Keratinocyte (primary cell): ENCODE measurements around the gene C1orf232. TPM values are rescaled to one million over a fixed set of nuclear protein-coding genes. Genes with fewer than 3 reads are reported as not detected.

ENCODE experiments used
- DNase-seq: peaks from one replicate; pipeline ENCODE4 v3.0.0-alpha.2; 2011; ENCODE audit warnings: low read depth, missing footprints, low spot score
- FAIRE-seq: peaks from 2 replicates; lab custom pipeline; 2011; peaks lifted over from hg19 to GRCh38; lab: Jason Lieb, UNC
- H2AFZ ChIP-seq: 2 replicates; pipeline ENCODE4 v1.6.0; 2012; ENCODE audit warnings: low read length, control low read depth, inconsistent platforms; ENCODE audit not compliant: control insufficient read depth
- H3K27ac ChIP-seq: 2 replicates; pipeline ENCODE4 v1.5.1; 2011; ENCODE audit warnings: low read length; ENCODE audit not compliant: control insufficient read depth, insufficient read depth
- H3K27me3 ChIP-seq: 3 replicates; pipeline ENCODE4 v1.6.0; 2011; ENCODE audit warnings: low read length; ENCODE audit not compliant: control insufficient read depth, insufficient read depth; ENCODE audit errors: extremely low read depth
- H3K36me3 ChIP-seq, 2 experiments: 2 replicates in 1 of 2; 3 replicates in 1 of 2; pipeline ENCODE4 v1.5.1; 2011; ENCODE audit warnings: low read length in 2 of 2, mild to moderate bottlenecking in 1 of 2; ENCODE audit not compliant: control insufficient read depth in 2 of 2, insufficient read depth in 2 of 2; ENCODE audit errors: extremely low read depth in 1 of 2
- H3K4me1 ChIP-seq: 3 replicates; pipeline ENCODE4 v1.5.1; 2011; ENCODE audit warnings: low read length; ENCODE audit not compliant: control insufficient read depth, insufficient read depth; ENCODE audit errors: extremely low read depth
- H3K4me2 ChIP-seq: 3 replicates; pipeline ENCODE4 v1.6.0; 2011; ENCODE audit warnings: low read depth, low read length; ENCODE audit not compliant: control insufficient read depth, insufficient read depth; ENCODE audit errors: extremely low read depth
- H3K4me3 ChIP-seq, 3 experiments: fragments of 200-600 bp in 1 of 3; sonication (generic) in 1 of 3; 2 replicates in 2 of 3; 3 replicates in 1 of 3; pipeline ENCODE4 v1.5.1; 2011 to 2016; ENCODE audit warnings: low read length in 3 of 3, mild to moderate bottlenecking in 3 of 3, control low read depth in 2 of 3, inconsistent platforms in 1 of 3, low read depth in 1 of 3, mixed read lengths in 1 of 3, mixed run types in 1 of 3, moderate library complexity in 1 of 3; ENCODE audit not compliant: control insufficient read depth in 2 of 3, insufficient read depth in 2 of 3; ENCODE audit errors: extremely low read depth in 1 of 3
- H3K79me2 ChIP-seq: 2 replicates; pipeline ENCODE4 v1.6.0; 2012; ENCODE audit warnings: low read length; ENCODE audit not compliant: control insufficient read depth, insufficient read depth
- H3K9ac ChIP-seq: 3 replicates; pipeline ENCODE4 v1.6.0; 2011; ENCODE audit warnings: low read length; ENCODE audit not compliant: control insufficient read depth, insufficient read depth; ENCODE audit errors: extremely low read depth
- H3K9me1 ChIP-seq: 3 replicates; pipeline ENCODE4 v1.6.0; 2011; ENCODE audit warnings: low read length; ENCODE audit not compliant: control insufficient read depth, insufficient read depth; ENCODE audit errors: extremely low read depth
- H3K9me3 ChIP-seq: 2 replicates; pipeline ENCODE4 v1.5.1; 2012; ENCODE audit warnings: low read depth, low read length; ENCODE audit not compliant: control insufficient read depth
- H4K20me1 ChIP-seq: 3 replicates; pipeline ENCODE4 v1.6.0; 2011; ENCODE audit warnings: low read length; ENCODE audit not compliant: control insufficient read depth, insufficient read depth; ENCODE audit errors: extremely low read depth
- CTCF ChIP-seq, 3 experiments: IDR thresholded peaks in 1 of 3; conservative IDR thresholded peaks in 1 of 3; optimal IDR thresholded peaks in 1 of 3; 2 replicates in 2 of 3; 3 replicates in 1 of 3; pipeline versions ENCODE3 to v1.5.1; 2011; ENCODE audit warnings: low read length in 3 of 3, mild to moderate bottlenecking in 3 of 3, moderate library complexity in 2 of 3, control low read depth in 1 of 3, inconsistent platforms in 1 of 3; ENCODE audit not compliant: insufficient read depth in 2 of 3; ENCODE audit errors: extremely low read depth in 1 of 3
- EZH2 ChIP-seq: IDR thresholded peaks from one replicate; pipeline ENCODE4 v1.6.1; 2012; ENCODE audit warnings: inconsistent platforms, mild to moderate bottlenecking, low read length, moderate library complexity
- dilution Hi-C: fragments of 300-500 bp; cut with MboI; formaldehyde crosslinking; loops from one replicate; pipeline ENCODE4 v1.7.0; 2020; ENCODE audit warnings: low sequenced_read_pairs; ENCODE audit not compliant: extremely low pct_ligation_motif_present
- polyA plus RNA-seq, 5 experiments: library from polyadenylated mRNA; depleted of rRNA in 3 of 5; stranded (reverse) in 3 of 5; stranded (forward) in 1 of 5; unstranded in 1 of 5; fragments of >200 nt; gene quantifications; 1 replicate in 1 of 5; 2 replicates in 3 of 5; 3 replicates in 1 of 5; pipeline versions ENCODE4 v1.2.1 to v1.2.3, GENCODE V29; 2011 to 2012; ENCODE audit warnings: missing spikeins in 2 of 5, low read depth in 1 of 5, low replicate concordance in 1 of 5

The C1orf232 gene
- polyA plus RNA-seq, 1 donor (not counting 4 experiments of a cell fraction or from before 2014, with no cell fraction given), result not detected

GRCh38 chr1:26184883-26185282 is 16.1 kb upstream of the C1orf232 start:
- H2AFZ ChIP-seq, result no peak overlapping the region
- DNase-seq (no peak), FAIRE-seq (no peak)
- no peaks in the 10 kb centered on the region for H3K79me2 ChIP-seq
- H4K20me1 ChIP-seq, result no peaks in the 10 kb centered on the region
- no peak overlapping the region for H3K4me3 ChIP-seq
- peaks cover 15% of the 10 kb centered on the region for H3K4me1 ChIP-seq
- no peak for TF ChIP-seq EZH2
- TF ChIP-seq CTCF (optimal IDR thresholded peaks at IDR 0.05 in 1 of 3, IDR thresholded peaks at IDR 0.05 in 1 of 3, conservative IDR thresholded peaks at IDR 0.05 in 1 of 3; ENCODE audit: extremely low read depth in 1 of 3, insufficient read depth in 2 of 3, low read length in 3 of 3), result no peak
- dilution Hi-C loops, result no loop called here
- no peak overlapping the region for H3K4me2 ChIP-seq
- H3K27ac ChIP-seq, result no peak overlapping the region
- H3K9me3 ChIP-seq, result no peaks in the 10 kb centered on the region
- H3K36me3 ChIP-seq, result peaks cover 40 to 52% of the 10 kb centered on the region in 2 experiments
- no peaks in the 10 kb centered on the region for H3K9me1 ChIP-seq
- H3K9ac ChIP-seq, result no peak overlapping the region
- H3K27me3 ChIP-seq, result no peaks in the 10 kb centered on the region

GRCh38 chr1:26184086-26184485 is 15.3 kb upstream of the C1orf232 start:
- Histone ChIP-seq H3K36me3 (peaks cover 34 to 50% of the 10 kb centered on the region in 2 experiments), H3K9me1 (no peaks in the 10 kb centered on the region), H3K4me2 (no peak overlapping the region), H3K4me3 (no peak overlapping the region), H3K9ac (no peak overlapping the region), H3K9me3 (no peaks in the 10 kb centered on the region), H3K27me3 (no peaks in the 10 kb centered on the region), H3K27ac (no peak overlapping the region), H2AFZ (no peak overlapping the region), H3K79me2 (no peaks in the 10 kb centered on the region), H4K20me1 (no peaks in the 10 kb centered on the region), H3K4me1 (peaks cover 15% of the 10 kb centered on the region)
- no peak for FAIRE-seq
- dilution Hi-C loops, result no loop called here
- no peak for TF ChIP-seq EZH2
- no peak for TF ChIP-seq CTCF (optimal IDR thresholded peaks at IDR 0.05 in 1 of 3, IDR thresholded peaks at IDR 0.05 in 1 of 3, conservative IDR thresholded peaks at IDR 0.05 in 1 of 3; ENCODE audit: extremely low read depth in 1 of 3, insufficient read depth in 2 of 3, low read length in 3 of 3)
- DNase-seq, result no peak
